Activated CD8-positive, alpha-beta memory T cell treated with anti-CD3 and anti-CD28 coated beads for 36 hours (primary cell): Measurements from ENCODE around the gene SHQ1. TPM values are rescaled to one million over a fixed set of nuclear protein-coding genes. Genes with fewer than 3 reads are reported as not detected.
"Not testable (repeated sequence)": the region's sequence is repeated elsewhere in the genome, so short reads cannot be mapped to it uniquely, and the experiment has no call there.

Source experiments
- CTCF ChIA-PET: fragments of 350-600 bp; sonication (Branson Sonifier 250); formaldehyde crosslinking; loops from one replicate; lab custom pipeline; 2021; ENCODE audit warnings: antibody characterized with exemption; lab: Charles Lee
- POLR2A ChIA-PET: fragments of 350-600 bp; sonication (Branson Sonifier 250); formaldehyde crosslinking; loops from one replicate; lab custom pipeline; 2021; ENCODE audit warnings: antibody characterized with exemption; lab: Charles Lee
- total RNA-seq, 2 experiments: library from RNA; stranded (reverse); gene quantifications; one replicate each; pipeline ENCODE4 v1.2.3, GENCODE V29; 2021

SHQ1 gene
- total RNA-seq, 2 experiments from 2014 or later = 39.5 to 41.4 TPM

DNA sequence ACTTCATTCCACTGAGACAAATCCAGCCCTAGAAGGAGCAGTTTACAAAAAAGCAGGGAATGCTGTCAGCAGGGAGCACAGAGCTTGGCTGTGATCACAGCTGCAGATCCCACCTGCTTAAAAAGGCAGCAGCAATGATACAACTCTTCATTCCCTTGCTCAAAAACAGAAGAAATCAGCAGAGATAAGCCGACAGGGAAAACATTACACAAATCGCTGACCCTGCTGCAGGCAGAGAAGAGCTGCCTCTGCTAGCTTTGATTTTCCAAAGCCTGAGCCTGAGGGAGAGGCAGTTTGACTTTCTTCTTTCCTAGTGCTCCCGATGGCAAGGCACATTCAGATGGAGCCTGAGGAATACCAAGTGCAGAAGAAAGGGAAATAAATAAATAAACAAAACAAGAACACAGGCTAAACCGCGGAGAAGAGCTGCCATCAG is 80.2 kb downstream of the SHQ1 start:
- CTCF ChIA-PET = no interaction called here
- POLR2A ChIA-PET = no interaction called here

DNA sequence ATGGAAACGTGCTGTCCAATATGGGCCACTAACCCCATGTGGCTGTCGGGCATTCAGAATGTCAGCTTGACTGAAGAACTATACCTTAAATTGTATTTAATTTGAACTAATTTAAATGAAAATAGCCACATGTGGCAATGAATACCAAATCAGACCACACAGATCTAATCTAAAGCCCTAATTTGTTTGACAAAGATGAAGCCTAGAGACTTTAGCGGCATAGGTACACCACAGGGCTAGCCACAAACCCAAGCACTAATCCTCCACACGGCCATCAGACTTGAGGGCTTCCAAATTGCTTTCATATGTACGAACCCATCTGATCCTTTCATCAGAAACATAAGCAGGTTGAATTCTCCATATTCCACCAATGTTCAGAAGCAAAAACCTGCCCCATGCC is 81.4 kb downstream of the SHQ1 start:
- CTCF ChIA-PET = no interaction called here
- POLR2A ChIA-PET = no interaction called here

DNA sequence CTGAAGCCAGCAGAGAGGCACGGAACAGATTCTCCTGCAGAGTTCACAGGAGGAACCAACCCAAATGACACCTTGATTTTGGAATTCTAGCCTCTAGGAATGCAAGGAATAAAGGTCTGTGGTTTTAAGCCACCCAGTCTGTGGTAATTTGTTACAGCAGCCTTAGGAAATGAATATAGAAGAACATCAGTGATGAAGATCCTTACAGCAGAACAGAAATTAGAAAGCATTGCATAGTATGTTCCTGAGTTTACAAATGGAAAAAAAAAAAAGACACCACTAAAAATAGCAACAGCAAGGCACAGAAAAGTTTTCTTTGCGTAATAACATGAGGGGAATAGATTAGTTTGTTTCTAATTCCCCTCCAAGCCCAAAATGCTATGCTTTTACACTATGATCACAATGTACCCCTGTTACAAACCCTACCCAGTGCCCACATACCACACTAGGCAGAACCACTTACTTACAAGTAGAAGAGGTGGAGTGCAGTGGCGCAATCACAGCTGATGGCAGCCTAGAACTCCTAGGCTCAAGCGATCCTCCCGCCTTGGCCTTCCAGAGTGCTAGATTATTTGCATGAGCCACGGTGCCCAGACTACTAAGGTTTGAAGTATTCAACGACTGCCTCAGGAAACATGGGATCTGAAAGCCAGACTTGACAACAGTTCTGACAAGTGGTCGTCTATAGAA is 84.3 kb downstream of the SHQ1 start:
- ChIA-PET CTCF (no interaction called here), POLR2A (no interaction called here)

DNA sequence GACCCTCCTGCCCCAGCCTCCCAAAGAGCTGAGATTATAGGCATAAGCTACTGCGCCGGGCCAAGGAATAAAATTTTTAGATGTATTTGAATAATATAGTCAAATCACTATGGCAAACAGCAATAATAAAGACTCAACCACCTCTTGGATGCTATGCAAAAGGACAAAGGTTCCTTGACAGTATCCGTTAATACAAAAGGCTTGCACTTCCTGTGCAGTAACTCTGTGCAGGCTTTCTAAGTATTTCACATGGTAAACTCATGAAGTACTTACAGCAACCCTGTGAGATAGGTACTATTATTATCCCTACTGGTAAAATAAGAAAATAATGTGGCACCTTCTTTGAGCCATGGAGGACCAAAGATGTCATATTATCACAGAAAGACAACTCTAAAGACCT is 86.8 kb downstream of the SHQ1 start:
- ChIA-PET CTCF (no interaction called here), POLR2A (no interaction called here)

DNA sequence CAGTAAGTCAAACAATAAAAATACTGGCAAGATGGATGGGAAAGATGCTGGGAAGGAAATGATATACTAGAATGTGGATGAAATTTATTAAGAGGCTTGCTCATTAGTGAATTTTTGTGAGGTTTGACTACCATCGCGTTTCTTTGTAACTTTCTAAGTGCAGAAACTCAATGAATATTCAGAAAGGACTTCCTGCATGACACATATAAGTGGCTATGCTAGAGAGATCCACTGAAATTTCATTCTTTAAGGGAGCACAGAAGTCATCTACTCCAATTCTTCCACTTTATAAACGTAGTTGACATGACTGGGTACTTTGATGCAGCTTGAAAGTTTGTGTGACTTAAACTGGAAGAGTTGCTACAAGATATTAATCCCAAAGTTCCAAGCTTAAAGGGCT is 88.0 kb downstream of the SHQ1 start:
- ChIA-PET CTCF (no interaction called here), POLR2A (no interaction called here)

DNA sequence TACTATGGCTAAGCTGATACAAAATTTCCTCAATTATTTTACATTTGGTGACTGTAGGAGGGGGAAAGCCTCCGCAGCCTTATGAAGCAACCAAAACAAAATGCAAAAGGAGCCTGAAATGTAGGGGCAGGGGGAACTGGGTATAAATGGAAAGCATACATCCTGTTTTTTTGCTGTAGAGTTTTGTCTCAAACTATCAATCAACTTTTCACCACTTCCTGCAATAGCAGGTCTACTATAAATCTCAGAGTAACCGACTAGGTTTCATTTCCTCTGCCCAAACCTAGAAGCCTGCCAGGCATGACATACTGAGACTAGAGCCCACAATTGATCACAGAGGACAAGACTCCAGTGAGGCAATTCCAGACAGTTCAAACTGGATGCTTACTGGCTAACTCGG is 91.3 kb downstream of the SHQ1 start:
- ChIA-PET POLR2A (interaction anchor here (1.0 kb wide), 1 partner anchor 274 kb away, joined by 3 read pairs; no protein-coding TSS in a partner anchor), CTCF (interaction anchor here (0.7 kb wide), 2 partner anchors 65 to 1731 kb away, joined by 3 read pairs; no protein-coding TSS in a partner anchor)

DNA sequence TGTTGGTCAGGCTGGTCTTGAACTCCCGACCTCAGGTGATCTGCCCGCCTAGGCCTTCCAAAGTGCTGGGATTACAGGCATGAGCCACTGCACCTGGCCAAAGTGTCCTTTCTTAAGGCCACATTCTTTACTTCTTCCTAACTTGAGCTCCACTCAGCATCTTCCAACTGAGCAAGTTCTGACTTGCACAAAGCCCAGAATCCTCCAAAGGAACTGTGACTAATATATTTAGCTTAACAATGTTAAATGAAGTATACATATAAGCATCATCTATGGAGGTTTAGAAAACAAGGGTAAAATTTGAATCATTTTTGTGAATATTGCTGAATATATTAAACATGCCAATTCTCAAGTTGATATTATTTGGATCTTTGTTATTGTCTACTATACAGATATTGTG is 93.7 kb downstream of the SHQ1 start:
- ChIA-PET CTCF (interaction anchor here (0.6 to 1.8 kb wide), 4 partner anchors 15 to 121 kb away, joined by 3 to 4 read pairs (median 3); no protein-coding TSS in a partner anchor), POLR2A (no interaction called here)

DNA sequence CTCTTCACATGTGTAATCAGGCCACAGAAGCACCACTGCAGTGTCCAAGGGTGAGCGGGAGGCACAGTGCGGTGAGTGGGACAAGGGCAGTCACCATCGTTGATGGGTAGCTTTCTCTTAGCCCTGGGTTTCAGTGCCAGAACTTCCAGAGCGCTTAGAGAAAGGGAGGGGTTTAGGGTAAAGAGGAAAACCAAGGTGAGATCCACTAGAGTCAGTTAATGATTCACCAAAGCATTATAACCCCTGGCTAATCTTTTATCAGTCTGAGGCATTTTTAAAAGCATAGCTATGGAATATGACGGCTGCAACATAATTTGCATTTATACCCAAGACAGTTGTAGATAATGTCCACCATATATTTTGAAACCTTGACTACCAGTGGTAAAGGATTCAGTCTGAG is 94.8 kb downstream of the SHQ1 start:
- ChIA-PET POLR2A (interaction anchor here (0.6 kb wide), 1 partner anchor 107 kb away, joined by 3 read pairs; no protein-coding TSS in a partner anchor), CTCF (interaction anchor here (1.3 to 1.8 kb wide), 2 partner anchors 15 to 127 kb away, joined by 3 to 4 read pairs; no protein-coding TSS in a partner anchor)

DNA sequence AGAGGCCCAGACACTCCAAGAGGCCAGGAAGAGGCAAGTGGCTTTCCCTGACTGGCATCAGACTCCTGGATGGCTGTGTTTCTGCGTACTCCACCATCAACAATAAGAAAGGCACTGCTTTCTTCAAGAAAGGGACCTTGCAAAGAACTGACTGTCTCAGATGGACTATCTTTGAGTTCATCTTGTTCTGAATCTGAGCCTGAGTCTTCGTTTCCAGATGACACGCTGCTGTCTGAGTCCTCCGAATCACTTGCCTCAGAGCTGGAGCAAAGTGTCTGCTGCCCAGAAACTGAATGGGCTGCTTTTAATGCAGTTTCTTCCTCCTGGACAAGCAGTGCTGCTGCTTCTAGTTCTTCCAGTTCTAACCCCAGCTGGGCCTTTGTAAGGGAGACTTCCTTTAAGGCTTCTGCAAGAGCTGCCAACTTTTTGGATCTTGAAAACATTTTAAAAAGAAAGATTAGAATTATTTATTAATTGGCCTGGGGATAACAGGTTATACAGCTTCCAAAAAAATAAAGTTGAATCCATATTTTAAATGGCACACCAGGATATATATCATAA is 97.8 kb downstream of the SHQ1 start:
- POLR2A ChIA-PET = no interaction called here
- CTCF ChIA-PET = no interaction called here

DNA sequence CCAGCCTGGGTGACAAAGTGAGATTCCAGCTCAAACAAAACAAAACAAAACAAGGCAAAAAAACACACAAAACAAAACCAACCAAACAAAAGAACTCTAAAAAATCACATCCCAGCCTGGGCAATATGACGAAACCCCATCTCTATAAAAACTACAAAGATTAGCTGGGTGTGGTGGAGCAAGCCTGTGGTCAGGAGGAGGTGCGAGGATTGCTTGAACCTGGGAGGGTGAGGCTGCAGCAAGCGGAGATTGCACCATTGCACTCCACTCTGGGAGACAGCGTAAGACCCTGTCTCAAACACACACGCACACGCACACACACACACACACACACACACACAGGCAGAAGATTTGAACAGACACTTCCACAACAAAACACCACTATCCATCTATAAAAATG is 99.6 kb downstream of the SHQ1 start:
- ChIA-PET CTCF (no interaction called here), POLR2A (no interaction called here)

DNA sequence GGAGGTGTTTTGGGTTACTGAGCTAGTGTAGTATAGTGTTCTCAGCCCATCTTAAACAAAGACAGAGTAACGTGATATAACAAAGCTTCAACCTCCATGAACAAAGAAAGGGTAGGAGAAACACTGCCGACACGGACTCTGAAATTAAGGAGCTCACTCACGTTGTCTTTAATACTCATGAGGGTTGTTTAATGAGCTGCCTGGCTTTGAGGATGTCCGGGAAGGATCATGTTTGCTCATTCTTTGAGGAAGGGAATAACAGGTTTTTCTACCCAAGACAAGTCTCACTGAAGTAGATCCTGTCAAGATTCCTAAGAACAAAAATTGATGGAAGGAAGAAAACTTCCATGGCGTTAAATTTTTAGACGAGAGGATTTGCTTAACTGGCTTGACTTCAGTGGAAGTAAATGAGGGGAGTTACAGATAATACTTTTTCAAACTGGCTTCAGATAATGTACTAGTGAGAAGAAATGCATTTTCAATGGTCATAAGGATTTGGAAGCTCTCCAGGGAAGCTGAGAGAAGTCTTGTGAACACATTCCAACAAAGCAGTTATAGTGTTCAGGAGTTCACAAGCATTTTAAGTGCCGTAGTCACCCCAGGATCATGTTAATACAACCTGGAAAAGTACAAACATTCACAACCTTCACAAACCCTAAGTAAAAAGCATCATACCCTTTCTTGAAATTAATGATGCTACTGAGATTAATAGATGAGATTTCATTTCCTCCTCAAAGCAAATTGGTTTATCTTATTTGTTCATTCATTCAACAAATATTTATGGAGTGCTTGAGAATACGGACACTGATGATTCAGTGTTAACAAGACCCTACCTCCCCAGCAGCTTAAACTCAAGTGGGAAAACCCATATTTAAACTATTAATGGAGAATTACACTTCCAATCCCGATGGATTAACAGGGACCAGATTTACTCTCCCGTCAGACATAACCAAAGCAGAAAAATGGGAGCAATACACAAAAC is 101.5 kb downstream of the SHQ1 start:
- ChIA-PET POLR2A (interaction anchor here (0.7 kb wide), 1 partner anchor 440 kb away, joined by 3 read pairs; no protein-coding TSS in a partner anchor), CTCF (no interaction called here)

DNA sequence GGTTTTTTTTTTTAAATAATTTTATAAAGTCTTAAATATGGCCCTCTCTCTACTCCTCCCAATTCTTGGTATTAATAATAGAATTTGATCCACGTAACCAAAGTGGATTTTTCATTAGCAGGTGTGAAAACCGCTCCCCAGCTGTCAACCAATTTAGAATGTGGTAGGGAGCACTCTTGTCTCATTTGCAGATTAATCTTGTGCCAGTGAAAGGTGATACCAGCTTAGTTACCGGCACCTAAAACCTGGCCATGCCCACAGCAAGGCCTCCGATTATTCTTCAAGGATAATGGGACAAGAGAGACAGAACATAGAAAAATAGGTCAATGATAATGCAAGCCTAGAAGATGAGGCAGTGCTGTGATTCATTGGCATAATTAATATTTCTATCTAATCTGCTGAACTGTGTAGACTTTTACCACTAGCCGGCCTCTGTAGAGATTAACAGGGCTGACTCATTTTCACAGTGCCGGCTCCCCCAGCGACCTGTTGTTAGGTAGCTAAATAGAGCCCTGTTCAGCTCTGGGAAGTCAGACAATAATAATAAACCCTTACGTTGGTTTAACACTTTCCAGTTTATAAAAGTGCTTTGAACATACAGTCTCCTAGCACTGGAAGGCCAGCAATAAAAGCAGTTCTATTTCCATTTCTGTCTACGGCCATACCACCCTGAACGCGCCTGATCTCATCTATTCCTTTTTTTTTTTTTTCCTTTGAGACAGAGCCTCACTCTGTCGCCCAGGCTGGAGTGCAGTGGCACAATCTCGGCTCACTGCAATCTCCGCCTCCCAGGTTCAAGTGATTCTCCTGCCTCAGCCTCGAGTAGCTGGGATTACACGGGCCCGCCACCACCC is 102.9 kb downstream of the SHQ1 start:
- POLR2A ChIA-PET = interaction anchor here (0.7 kb wide), 1 partner anchor 438 kb away, joined by 3 read pairs; no protein-coding TSS in a partner anchor
- CTCF ChIA-PET = no interaction called here

DNA sequence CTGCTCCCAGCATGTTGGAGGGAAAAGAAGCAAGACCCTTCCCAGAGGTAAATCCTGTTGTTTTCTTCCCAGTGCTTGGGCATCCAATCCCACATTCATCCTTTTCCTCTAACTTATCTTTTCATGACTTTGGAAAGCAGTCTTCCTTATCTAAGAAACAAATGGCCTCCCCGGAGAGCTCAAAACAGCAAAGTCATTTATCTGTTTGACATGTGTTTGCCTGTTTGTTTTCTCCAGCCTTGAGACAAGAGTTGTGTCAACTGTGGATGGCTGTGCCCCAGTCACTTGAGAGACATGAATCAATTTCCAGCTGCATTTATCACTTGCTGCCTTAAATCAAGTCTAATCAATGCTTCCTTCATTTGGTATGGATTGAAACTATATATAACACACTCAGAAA is 103.9 kb downstream of the SHQ1 start:
- POLR2A ChIA-PET = no interaction called here

DNA sequence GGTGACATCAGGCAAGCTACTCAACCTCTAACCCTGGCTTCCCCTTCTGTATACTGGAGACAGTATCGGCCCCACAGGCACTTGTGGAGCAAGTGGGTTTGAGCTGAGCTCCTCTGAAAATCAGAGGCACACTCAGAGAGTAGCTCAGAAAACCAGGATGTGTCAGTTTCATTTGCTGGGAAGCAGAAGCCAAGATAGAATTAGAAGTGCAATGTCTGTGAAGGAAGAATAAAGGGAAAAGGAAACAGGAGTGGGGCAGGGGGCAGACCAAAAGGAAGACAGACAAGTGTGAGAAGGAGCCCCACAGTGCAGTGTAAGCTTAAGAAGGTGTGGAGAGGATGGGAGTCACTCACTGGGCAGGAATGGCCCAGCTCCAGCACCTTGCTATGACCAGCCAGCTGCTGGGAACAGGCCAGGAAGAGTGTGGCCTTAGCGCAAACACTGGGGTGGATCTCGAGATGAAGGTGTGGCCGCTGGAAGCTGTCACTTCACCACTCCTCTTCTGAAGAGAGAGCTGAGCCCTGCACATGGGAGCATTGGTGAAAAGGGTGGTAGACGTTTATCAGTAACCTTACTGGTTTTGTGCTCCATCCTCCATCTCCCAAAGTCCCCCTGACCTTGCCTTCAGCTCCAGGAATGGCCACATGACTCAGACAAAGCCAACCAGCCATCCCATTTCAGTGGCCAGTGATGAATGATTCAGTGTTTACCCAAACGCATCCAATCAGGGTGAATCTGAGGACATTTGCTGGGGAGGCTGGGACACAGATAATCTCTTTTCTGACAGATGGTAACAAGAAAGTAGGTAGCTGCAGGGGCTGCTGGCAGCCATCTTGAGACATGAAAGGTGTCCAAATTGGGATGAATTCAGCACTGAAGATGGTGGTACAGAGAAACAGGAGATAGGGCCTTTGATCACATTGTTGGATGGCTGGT is 108.4 kb downstream of the SHQ1 start:
- ChIA-PET POLR2A (interaction anchor here (0.5 kb wide), 1 partner anchor 267 kb away, joined by 5 read pairs; no protein-coding TSS in a partner anchor), CTCF (no interaction called here)

More for the DNA sequence above, 103.9 kb downstream of the SHQ1 start:
- CTCF ChIA-PET = interaction anchor here (0.7 kb wide), 1 partner anchor 206 kb away, joined by 5 read pairs; no protein-coding TSS in a partner anchor

DNA sequence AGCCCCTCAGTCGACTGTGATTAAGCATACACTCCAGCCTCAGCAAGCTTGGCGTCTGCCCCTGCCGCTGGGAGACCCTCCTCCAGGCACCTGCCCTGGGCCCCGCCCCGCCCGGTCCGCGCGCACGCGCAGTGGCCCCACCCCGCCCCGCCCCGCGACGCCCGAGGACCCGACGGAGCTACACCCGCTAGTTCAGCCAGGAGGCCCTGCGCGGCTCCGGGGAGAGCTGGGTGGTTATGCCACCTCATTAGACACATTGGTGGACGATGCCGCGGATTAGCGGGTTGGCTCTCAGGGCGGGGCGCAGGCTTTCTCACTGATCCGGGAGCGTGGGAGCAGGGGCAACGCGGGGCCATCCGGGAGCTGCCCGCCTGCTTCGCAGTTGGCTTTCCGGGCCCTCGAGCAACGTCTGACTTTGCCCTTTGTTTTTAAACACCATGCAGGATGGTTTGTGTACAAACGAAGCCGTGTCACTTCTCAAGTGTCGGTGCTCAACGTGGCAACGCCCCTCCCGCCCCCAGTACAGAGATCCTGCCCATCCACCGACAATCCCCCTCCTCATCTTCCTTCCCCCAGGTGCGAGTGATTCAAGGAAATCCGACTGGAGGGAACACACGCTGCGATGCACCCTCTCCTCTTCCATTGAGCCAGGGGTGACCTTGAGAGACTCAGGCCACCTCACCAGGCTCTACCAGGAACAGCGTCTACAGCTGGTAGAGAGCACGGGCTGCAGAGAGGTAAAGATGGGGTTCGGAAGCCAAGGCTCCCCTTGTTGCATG is 109.3 kb downstream of the SHQ1 start:
- ChIA-PET POLR2A (no interaction called here), CTCF (interaction anchor here (0.7 to 1.4 kb wide), 4 partner anchors 15 to 110 kb away, joined by 3 to 4 read pairs (median 3); no protein-coding TSS in a partner anchor)

DNA sequence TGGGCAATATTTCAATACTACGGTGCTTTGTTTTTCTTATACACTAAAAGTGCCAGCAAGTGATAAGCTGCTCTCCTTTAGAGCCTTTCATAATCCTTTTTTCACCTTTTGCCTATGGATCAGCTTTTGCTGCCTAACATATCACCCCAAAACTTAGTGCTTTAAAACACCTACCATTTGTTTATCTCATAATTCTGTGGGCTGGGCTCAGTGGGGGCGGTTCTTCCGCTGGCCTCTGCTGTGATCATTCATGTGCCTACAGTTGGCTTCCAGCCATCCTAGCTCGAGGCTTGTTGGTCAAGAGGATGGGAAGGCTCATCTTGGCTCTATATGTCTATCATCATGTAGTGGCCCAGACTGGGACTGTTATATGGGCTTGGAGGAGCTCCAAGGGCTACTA is 113.2 kb downstream of the SHQ1 start:
- CTCF ChIA-PET = interaction anchor here (0.9 kb wide), 1 partner anchor 481 kb away, joined by 4 read pairs; no protein-coding TSS in a partner anchor
- POLR2A ChIA-PET = not testable (repeated sequence)

DNA sequence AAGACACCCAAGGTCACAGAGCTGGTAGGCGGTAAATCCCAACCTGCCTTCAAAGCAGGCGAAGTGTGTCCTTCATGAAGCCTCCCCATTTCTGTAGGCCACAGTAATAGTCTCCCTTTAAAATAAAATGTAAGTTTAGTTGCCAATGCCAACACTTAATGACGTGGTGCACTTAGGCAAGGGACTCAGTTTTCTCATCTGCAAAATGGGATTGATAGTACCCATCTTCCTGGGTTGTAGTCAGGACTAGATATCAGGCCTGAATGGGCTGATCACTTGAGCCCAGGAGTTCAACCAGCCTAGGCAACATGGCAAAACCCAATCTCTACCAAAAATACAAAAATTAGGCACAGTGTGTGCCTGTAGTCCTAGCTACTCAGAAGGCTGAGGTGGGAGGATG is 114.6 kb downstream of the SHQ1 start:
- CTCF ChIA-PET = no interaction called here

More for the DNA sequence above, 114.6 kb downstream of the SHQ1 start:
- POLR2A ChIA-PET = no interaction called here
